HG03139 (cell line): Measurements from ENCODE around the gene DNAH1.

Experiments used
- ATAC-seq: cut with Tn5 transposase; IDR thresholded peaks from one replicate; pipeline ENCODE4 v1.9.1; 2021; ENCODE audit not compliant: unreplicated experiment

Gene DNAH1

GRCh38 chr3:52290596-52291507 lies 25.3 kb upstream of the DNAH1 start:
- ATAC-seq: no peak

DNA sequence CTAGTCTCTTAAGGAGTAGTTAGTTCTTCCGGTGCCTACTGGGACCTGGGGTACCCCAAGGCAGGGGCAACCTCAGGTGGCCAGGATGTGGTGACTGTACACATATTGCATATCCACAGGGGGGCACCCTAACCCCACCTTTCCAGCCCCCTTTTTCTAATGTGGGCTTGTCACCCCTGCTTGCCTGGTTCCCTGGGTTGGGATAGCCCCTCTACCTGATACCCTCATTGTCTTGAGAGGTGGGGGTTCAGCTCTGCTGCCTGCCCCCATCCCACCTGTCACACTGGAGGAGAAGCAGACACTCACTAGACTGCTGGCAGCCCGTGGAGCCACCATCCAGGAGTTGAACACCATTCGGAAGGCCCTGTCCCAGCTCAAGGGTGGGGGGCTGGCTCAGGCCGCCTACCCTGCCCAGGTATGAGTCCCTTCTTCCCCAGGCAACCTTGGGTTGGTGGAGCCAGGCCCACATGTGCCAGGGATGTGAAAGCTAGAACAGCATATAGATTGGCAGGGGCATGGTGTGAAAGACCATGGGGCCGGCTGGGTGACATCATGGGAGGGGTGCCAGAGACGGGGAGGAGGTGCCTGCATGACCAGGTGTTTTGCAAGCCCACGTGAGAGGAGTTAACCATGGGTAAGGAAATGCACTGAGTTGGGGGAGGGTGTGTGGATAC lies 24.5 kb upstream of the DNAH1 start:
- ATAC-seq: no peak

DNA sequence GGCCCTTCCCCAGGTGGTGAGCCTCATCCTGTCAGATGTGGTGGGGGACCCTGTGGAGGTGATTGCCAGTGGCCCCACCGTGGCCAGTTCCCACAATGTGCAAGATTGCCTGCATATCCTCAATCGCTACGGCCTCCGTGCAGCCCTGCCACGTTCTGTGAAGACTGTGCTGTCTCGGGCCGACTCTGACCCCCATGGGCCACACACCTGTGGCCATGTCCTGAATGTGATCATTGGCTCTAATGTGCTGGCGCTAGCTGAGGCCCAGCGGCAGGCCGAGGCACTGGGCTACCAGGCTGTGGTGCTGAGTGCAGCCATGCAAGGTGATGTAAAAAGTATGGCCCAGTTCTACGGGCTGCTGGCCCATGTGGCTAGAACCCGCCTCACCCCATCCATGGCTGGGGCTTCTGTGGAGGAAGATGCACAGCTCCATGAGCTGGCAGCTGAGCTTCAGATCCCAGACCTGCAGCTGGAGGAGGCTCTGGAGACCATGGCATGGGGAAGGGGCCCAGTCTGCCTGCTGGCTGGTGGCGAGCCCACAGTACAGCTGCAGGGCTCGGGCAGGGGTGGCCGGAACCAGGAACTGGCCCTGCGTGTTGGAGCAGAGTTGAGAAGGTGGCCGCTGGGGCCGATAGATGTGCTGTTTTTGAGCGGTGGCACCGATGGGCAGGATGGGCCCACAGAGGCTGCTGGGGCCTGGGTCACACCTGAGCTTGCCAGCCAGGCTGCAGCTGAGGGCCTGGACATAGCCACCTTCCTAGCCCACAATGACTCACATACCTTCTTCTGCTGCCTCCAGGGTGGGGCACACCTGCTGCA lies 23.7 kb upstream of the DNAH1 start:
- no peak for ATAC-seq

- no peak for ATAC-seq
Observed at GRCh38 chr3:52293491-52294319, 22.4 kb upstream of the DNAH1 start.

DNA sequence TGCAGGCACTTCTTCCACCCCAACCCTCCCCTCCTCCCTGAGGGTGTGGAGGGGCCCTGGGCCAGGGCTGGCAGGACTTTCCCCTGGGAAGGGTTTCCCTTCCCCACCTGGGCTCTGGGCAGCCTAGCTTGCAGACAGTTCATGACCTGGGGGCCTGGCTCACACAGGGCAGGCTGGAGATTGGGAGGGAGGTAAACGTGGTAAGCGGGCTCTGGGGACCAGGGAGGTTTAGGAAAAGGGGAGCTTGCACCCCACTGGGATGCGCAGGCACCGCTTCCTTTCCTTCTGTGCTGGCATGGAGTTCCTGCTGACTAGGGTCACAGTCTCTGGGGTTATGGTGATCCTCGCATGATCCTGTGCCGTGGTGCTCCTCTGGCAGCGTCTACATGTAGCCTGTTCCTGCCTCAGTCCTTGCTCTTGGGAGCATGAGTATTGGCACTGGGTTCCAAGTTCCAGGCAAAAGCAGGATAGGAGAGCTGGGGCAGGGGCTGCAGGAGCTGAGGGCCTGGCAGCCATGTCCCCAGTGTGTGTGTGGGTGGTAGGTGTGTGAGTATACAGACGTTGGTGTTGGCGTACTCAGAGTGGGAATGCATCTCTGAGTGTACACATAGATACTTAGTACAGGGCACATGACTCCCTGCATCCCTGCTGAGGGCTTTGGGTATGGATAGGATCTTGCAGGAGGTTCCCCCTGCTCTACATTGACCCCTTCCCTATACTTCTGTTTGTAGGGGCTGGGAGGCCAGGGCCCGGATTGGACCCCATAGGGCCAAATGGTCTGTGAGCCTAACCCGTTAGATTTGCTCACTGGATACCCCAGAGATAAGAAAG lies 21.6 kb upstream of the DNAH1 start:
- ATAC-seq: no peak

DNA sequence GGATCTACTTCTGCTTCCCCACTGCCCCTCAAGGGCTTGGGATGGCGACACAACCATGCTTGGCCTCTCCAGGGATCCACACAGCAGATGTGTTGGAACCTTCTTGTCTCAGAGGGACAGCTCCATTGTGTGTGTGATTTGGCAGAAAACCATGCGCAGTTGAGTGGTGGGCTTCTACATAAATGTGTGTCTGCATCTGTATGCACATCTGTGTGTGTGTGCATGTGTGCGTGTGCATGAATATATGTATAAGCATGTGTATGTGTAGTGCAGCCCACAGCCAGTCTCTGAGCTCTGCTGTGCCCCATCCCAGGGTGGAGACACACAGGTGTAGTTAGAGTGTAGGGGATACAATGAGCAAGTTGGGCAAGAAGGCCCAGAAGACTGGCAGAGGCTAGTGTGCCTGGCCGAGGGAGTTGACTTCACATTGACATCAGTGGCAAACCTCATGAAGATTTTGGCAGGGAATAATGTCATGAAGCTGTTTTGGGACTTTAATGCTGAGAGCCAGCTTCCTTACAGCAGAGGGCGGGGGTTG lies 20.4 kb upstream of the DNAH1 start:
- ATAC-seq: no peak

DNA sequence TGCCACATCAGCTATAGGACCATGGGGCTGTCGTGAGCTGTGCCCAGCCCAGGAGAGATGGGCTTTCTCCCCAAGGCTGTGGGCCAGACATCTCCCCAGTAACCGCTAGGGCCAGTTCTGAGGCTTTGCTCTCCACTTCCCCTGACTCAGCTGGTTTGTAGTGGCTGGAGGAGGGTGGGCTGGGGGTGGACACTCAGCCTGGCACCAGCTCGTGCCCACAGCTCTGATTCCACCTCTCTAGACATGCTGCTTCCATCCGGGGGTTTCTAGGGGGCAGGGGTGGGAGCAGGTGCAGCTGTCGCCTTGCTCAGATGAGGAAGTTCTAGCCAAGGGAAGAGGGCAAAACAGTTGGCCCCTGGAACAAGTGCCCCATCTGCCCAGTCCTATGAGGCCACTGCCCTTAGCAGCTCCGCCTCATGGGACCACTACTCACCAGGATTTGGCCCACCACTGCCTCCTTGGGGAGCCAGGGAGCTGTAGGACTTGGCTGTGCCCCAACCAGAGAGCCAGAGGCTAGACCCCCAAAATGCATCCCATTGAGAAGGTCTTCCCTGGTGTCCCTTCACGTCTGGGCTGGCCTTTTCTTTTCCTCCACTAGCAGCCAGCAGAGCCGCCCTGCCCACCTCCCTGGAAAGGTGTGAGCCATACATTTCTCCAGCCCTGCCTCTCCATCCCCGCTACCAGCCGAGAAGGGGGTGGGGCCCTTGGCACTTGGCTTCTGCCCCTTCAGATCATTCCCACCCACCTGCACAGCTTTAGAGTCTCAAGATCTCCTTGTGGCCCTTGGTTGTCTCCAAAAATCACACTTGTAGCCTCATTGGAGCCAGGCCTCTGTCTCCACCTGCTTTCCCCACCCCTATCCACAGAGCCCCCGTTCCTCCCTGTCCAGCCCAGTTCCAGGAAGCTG lies 18.6 kb upstream of the DNAH1 start:
- no peak for ATAC-seq

GRCh38 chr3:52298149-52299098 lies 17.7 kb upstream of the DNAH1 start:
- ATAC-seq: no peak

- no peak for ATAC-seq
Observed at GRCh38 chr3:52299247-52299878, 16.8 kb upstream of the DNAH1 start.

DNA sequence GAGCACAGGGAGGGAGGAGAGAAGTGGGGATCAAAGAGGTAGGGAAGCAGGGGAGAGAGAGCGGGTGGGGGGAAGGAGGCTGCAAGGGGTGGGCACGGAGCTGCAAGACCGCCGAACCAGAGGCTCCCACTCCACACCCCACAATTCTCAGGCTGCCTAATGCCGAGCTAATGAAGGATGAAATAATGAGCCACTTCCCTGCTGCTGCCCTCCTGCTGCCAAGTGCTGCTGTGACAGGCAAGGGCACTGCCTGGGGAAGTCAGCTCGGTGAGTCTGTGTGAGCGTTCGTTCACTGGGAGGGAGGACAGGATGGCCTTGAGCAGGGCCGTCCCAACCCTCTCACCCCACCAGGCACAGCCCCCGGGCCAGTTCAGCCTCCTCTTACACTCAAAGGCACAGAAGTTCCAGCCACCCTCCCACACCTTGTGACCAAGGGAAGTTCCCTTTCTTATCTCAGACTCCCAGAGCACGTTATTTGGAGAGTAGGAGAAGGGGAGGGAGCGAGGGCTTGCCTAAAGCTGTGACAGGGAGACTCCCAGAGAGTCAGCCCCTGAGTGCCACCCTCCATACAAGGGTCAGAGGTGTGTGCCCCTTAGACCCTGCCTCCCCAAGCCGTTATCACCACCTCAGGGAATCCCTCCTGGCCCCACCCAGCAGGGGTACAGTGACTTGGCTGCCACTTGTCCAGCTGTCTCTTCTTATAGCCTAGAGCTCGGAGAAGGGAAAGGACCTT lies 16.1 kb upstream of the DNAH1 start:
- no peak for ATAC-seq

GRCh38 chr3:52302426-52303145 lies 13.5 kb upstream of the DNAH1 start:
- ATAC-seq: no peak

DNA sequence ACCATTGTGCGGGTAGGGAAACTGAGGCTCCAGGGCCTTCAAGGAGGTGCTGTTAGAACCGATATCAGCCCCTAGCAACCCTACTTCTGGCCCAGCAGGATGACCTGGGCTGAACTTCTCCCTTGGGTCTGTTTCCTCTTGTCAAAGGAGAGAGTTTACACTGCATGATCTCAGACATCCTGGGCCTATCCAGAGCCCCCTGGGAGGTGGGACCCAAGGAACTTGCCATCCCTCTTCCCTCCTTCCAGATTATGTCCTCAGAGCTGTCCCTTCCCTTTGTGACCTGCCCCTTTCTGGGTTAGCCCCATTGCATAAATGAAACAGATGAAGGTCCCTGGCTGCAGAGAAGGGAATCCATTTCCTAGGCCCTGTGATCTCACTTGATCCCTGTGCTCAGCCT lies 12.3 kb upstream of the DNAH1 start:
- no peak for ATAC-seq

- ATAC-seq: no peak
Observed at GRCh38 chr3:52305926-52306325, 10.2 kb upstream of the DNAH1 start.

- ATAC-seq: no peak
Observed at GRCh38 chr3:52306978-52307377, 9.1 kb upstream of the DNAH1 start.

DNA sequence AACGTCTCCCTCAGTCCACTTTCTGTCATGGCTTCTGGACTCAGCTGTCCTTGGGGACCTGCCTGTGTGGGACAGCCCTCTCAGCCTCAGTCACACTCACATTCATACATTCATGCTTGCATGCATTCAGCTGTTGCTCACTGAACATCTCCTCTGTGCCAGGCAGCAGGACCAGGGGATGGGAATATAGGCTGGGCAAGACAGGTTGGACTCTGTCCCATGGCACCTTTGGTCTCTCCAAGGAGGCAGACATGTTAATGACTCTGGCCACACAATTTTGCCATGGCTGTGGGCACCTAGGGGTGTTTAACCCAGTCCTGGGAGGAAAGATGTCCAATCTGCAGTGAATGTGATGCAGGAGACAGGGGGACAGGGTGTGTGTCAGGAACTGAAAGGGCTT lies 7.8 kb upstream of the DNAH1 start:
- ATAC-seq: no peak
